ENCODE results near the gene MPP7.
"Not testable (repeated sequence)": the region's sequence is repeated elsewhere in the genome, so short reads cannot be mapped to it uniquely, and the experiment has no call there.

MPP7 gene

DNA sequence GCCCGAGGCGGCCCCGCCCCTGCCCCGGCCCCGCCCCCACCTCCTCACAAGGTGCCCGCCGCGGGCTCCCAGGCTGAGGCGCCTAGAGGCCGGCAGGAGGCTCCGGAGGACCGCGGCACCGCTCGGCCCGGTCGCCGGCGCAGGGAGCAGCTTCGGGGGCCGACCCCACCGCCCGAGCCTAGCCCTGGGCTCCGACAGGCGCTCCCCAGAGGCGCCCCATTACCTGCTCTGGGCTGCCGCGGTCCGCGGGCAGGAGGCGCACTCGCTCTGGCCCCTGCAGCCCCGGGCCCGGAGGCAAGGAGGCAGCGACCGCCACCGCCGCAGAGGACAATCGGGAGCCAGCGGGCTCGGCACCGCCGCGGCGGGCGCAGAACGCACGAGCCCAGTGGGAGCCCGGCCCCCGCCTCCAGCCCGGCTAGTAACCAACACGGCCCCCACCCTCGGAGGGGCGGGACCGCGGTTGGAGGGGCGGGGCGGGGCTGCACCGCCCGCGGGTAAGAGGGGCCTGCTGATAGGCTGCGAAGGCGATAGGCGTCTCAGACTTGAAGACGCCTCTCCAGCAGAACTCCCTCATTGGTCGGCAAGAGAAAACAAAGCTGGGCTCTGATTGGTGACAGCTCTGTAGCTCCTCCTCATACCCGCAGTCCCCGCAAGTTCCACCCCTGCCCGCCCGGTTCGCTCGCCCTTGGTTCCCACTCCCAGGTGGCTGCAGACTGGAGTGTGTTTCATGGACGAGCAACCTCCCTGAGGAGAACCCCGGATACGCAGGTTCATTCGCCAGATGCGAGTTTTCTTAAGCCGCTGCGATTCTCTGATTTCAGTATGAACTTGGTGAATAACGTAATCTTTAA, at the start of gene MPP7:
Gene MPP7, minus strand, starts transcription at position 427 of the 851 bp plus-strand sequence. CDS start 64,460 bp downstream, outside the sequence.
- DNase-seq (ENCODE audit: low read depth), result peak; percentile 92

- DNase-seq (ENCODE audit: low read depth), result no peak
Observed at GRCh38 chr10:28349892-28350291, 47.0 kb upstream of the MPP7 start.

- no peak for DNase-seq (ENCODE audit: low read depth)
Observed at GRCh38 chr10:28343987-28344895, 41.4 kb upstream of the MPP7 start.

GRCh38 chr10:28343252-28343651, 40.4 kb upstream of the MPP7 start:
- DNase-seq (ENCODE audit: low read depth), result no peak

DNA sequence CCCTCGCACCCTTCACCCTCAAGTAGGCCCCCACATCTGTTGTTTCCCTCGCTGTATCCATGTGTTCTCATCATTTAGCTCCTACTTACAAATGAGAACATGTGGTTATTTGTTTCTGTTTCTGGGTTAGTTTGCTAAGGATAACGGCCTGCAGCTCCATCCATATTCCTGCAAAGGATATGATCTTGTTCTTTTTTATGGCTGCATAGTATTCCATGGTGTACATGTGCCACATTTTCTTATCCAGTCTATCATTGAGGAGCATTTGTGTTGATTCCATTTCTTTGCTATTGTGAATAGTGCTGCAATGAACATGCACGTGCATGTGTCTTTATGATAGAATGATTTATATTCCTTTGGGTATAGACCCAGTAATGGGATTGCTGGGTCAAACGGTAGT, 38.8 kb upstream of the MPP7 start:
- DNase-seq (ENCODE audit: low read depth), result not testable (repeated sequence)

- DNase-seq (ENCODE audit: low read depth), result no peak
Observed at GRCh38 chr10:28332726-28333125, 29.9 kb upstream of the MPP7 start.

DNA sequence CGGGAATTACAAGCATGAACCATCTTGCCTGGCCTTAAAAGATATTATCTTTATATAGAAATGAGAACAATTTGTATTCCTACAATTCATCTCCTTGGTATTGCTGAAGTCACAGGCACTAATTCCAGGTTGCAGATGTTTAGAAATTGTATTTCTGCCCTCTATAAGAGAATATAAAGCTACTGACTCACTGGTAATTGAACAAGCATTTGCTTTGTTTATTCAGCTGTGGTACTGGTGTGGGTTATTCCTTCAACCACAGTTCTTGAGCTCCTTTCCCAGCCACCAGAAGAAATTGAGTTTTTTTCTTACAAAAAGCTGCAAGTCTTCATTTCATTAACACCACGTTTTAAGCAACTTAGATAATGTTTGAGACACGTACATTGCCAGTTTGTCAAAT, 29.0 kb upstream of the MPP7 start:
- DNase-seq (ENCODE audit: low read depth), result no peak

- DNase-seq (ENCODE audit: low read depth), result no peak
Observed at GRCh38 chr10:28331066-28331465, 28.2 kb upstream of the MPP7 start.

GRCh38 chr10:28328346-28328745, 25.5 kb upstream of the MPP7 start:
- DNase-seq (ENCODE audit: low read depth), result no peak

DNA sequence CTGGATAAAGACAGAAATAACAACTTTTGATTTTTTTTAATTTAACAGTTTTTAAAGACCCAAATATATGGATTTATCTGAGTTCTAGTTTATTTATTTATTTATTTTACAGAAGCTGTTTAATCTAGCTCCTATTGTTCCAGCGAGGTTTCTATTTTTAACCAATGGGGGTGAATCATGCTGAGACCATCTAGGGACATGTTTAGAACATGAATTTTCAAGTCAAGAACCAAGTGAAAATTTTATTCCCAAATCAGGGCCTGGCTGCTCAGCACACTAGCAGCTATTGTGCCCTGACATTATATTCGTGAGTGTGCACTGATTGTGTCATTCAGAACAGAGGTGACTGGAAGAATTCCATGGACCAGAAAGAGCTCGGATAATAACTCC, 24.6 kb upstream of the MPP7 start:
- no peak for DNase-seq (ENCODE audit: low read depth)

DNA sequence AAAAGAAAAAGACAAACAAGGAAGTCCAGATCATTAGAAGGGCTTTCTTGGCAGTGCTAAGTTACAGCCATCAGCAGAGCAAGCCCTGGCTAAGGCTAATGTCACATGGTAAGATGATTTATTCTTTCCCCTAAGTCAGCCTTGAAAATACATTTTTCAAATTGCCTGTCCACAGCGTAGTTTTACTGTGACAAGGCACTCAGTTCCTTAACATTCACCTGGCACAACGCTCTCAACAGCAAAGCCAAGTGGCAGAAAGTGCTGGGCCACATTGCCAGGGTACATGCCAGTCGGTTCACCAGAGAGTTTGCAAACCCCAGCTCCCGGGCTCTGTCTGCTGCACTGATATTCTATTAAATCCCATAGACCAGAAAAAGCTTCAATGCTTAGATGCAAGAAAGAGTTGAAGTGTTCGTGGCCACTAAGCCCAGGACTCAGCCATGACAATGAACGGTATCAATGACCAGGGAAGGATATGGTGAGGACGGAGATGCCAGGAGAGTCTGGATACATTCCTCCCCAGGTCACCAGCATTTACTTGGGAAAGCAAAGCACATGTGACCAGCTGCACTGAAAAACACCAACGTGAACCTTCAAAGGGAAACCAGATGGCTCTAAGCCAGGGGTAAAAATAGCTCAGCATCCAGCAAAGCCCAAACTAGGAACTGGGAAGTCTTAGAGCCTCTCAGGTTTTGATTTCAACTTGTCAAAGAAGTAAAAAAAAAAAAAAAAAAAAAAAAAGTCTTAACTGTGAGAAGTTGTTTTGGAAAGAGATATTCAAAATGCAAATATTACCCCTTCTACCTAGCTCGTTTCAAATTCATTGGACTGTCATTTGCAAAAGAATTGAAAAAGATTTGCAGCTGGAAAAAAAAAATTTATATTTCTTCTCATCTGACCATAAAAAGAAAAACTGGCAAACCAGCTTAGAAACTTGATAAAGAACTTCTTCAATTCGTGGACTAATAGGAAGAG, 23.9 kb upstream of the MPP7 start:
- no peak for DNase-seq (ENCODE audit: low read depth)

- DNase-seq (ENCODE audit: low read depth), result no peak
Observed at GRCh38 chr10:28320799-28321198, 17.9 kb upstream of the MPP7 start.

GRCh38 chr10:28320090-28320489, 17.2 kb upstream of the MPP7 start:
- no peak for DNase-seq (ENCODE audit: low read depth)

DNA sequence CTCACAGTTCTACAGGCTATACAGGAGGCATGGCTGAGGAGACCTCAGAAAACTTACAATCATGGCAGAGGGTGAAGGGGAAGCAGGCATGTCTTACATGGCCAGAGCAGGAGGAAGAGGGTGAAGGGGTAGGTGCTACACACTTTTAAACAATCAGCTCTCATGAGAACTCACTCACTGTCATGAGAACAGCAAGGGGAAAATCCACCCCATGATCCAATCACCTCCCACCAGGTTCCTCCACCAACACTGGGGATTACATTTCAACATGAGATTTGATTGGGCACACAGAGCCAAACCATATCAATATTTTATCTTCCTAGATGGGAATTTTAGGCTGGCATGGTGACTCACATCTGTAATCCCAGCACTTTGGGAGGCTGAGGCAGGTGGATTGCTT, 16.2 kb upstream of the MPP7 start:
- not testable (repeated sequence) for DNase-seq (ENCODE audit: low read depth)

GRCh38 chr10:28318626-28319025, 15.8 kb upstream of the MPP7 start:
- DNase-seq (ENCODE audit: low read depth), result no peak

DNA sequence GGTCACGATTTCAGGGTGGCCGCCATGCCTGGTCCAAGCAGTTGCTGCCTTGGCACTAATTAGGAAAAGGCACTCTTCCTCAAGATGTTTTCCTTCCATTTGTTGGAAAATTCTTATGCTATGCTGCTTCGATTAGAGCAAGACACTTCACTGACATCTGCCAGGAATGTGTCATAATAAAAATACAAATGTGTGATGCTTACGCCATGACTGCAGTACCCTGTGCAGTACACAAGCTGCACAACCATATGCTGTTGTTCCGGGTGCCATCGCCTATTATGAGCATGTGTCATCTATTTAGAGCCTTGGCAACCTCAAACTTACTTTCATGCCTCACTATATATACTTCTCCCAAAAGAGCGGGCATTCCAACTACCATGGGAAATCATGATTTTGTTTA, 14.9 kb upstream of the MPP7 start:
- no peak for DNase-seq (ENCODE audit: low read depth)

DNA sequence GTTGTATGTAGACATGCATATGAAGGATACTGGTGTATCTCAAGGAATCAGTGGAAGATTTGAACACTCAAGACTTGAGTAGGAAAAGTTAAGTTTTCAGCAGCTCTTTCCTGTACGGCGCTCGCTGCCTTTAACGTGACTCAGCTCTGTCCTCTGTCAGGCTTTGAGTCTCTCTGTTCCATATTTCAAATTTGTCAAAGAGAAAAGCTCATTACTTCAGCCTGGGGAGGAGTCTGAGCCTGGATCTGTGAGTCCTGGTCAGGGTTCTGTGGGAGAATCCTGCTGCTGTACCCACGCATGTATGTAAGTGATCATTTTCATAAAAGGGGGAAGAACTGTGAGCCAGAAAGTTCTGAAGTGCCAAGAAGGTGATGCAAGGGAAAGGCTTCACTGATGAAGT, 13.8 kb upstream of the MPP7 start:
- no peak for DNase-seq (ENCODE audit: low read depth)

GRCh38 chr10:28315140-28315539, 12.3 kb upstream of the MPP7 start:
- no peak for DNase-seq (ENCODE audit: low read depth)

DNA sequence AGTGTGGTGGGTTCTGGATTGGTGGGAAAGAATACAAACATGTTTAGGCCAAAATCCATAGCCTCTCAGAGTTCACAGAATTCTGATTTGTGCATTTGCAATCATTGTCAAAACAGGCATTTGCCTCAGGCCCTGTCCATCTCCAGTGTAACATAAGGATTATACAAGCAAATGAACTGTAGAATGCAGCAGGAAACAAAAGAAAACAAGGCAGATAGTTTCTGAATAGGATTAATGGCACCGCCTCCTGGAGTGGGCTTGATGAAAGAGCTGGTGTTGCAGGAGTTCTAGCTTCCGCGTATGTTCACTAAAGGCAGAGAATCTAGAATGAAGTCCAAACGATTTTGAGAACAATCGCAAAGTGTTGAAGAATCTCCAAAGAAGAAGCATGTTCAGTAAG, 11.3 kb upstream of the MPP7 start:
- DNase-seq (ENCODE audit: low read depth), result no peak

DNA sequence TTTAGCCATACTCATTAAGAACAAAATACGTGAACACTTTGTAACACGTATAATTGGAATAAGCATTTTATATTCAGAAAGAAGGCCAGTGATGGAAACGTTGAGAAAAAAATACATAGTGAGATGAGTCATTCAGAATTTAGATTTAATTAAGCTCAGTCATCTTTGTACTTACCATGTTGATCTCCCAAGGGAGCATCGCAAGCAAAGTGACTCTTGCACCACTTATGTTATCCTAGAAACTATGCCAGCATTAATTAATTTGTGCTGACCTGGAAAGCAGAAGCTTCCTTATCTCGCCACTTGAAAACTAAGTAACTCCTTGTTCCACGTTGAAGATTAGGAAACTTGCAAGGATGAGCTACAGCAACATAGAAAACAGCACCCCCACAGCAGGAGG, 9.7 kb upstream of the MPP7 start:
- no peak for DNase-seq (ENCODE audit: low read depth)

GRCh38 chr10:28311104-28311503, 8.2 kb upstream of the MPP7 start:
- DNase-seq (ENCODE audit: low read depth), result no peak

DNA sequence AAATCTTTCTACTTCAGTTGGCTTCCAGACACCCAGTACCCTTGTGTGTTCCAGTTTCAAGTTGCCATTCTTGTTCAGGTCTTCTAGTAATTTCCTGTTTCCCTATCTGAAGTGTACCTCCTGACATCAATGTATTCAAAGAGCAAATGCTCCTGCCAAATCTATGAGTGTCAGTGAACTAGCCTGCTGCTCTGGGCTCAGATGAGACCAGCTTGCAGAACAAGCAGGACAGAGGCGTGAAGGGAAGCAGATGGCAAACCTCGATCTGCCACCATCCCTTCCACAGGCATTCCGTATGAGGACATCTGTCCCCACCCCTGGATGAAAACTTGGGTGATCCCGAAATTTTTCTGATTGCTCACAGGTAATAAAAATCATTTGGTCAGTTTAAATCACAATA, 4.4 kb upstream of the MPP7 start:
- DNase-seq (ENCODE audit: low read depth), result no peak
